Cardiac septum (tissue), 1 donor: ENCODE results near the gene SLC15A5. TPM values are rescaled to one million over a fixed set of nuclear protein-coding genes. Genes with fewer than 3 reads are reported as not detected.

Experiments used
- total RNA-seq: library from RNA; stranded (reverse); fragmentation: NEBNext Ultra II Directional; extraction: Animal tissue kit (Norgen Biotek cat#: 25700); gene quantifications from one replicate; pipeline ENCODE4 v1.2.1, GENCODE V29; 2021
- donor health status: DM: no; HTN: no; CAD: no.

Gene SLC15A5
- total RNA-seq, 1 donor from 2014 or later: not detected

Other genes starting within 250 kb of the SLC15A5 start
- 7.3 TPM for gene MGST1, start 70.0 kb upstream of the SLC15A5 start, total RNA-seq